ENCODE results near the gene DCAF17.
"Not testable (repeated sequence)": the region's sequence is repeated elsewhere in the genome, so short reads cannot be mapped to it uniquely, and the experiment has no call there.

DCAF17 gene

DNA sequence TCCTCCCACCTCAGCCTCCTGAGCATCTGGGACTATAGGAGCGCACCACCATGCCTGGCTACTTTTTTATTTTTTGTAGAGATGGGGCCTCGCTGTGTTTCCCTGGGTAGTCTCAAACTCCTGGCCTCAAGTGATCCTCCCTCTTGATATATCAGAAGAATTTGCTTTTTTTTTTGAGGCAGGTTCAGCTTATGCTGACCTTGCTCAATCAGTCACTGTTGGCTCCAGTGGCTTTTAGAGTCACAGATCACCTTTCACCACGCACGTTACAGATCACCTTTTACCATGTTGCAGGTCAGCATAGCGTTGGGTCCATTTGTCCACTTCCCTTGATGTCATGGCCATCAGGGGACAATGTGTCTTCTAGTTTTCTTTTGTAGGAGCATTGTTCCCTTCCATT, 36.1 kb downstream of the DCAF17 start:
- no peaks in the 10 kb centered on the region for H3K9me3 Mint-ChIP-seq
- no peak for ATAC-seq
- no peak overlapping the region for H3K4me3 Mint-ChIP-seq
- no peaks in the 10 kb centered on the region for H3K4me1 Mint-ChIP-seq
- H3K27me3 Mint-ChIP-seq, result no peaks in the 10 kb centered on the region
- H3K27ac Mint-ChIP-seq, result no peak overlapping the region
- peaks cover 63% of the 10 kb centered on the region for H3K36me3 Mint-ChIP-seq

DNA sequence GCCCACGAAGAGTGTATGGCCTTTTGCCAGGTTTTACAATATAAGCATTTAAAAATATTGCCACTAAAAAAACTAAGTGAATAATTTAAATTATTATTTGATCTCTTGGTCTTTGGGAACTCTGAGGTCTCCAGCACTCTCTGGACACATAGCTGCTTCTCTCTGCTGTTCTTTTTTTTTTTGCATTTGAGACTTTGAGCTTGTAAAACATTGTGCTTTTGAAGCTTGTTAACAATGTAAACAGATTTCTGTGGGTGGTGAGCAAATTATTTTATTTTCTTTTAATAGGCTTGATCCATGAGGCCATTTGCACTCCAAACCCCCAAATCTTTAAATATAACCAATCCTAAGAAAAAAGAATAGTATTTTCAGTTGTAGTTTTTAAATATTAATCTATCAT, 42.0 kb downstream of the DCAF17 start:
- Mint-ChIP-seq H3K36me3 (peaks cover 67% of the 10 kb centered on the region), H3K4me1 (no peaks in the 10 kb centered on the region), H3K4me3 (no peak overlapping the region), H3K9me3 (no peaks in the 10 kb centered on the region), H3K27ac (no peak overlapping the region), H3K27me3 (no peaks in the 10 kb centered on the region)
- ATAC-seq, result no peak

- no peaks in the 10 kb centered on the region for H3K4me1 Mint-ChIP-seq
- ATAC-seq, result no peak
- no peak overlapping the region for H3K4me3 Mint-ChIP-seq
- H3K36me3 Mint-ChIP-seq, result peaks cover 71% of the 10 kb centered on the region
- no peaks in the 10 kb centered on the region for H3K9me3 Mint-ChIP-seq
- no peaks in the 10 kb centered on the region for H3K27me3 Mint-ChIP-seq
- no peak overlapping the region for H3K27ac Mint-ChIP-seq
Measured at GRCh38 chr2:171478345-171478744, 44.3 kb downstream of the DCAF17 start.

DNA sequence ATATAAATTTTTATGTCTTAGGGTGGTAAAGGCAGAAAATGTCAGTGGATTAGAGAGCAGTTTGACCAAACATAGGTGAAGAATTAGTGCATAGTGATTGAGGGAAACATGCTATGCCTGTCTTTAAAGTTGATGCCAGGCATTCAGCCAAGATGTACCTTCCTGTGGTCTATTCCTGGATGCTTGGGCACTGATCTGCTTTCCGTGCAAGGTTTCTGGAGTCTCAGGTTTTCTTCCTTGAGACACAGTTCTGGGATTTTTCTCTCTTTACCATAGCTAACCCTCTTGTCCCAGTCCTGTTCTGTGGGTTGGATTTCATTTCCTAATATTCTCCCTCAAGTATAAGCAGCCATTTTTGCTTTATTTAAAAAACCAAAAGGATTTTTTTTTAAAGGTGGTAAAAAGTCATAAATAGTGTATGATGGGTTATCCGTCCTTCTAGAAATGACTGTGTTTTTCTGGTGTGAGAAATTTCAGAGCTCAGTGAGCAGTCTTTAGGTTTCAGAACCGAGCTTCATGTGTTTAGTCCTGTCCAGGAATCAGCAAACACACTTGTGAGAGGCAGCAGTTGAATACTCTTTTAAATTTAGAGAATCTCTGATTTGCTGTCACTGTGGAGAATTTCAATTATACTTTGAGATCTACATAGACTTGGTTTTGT, 45.3 kb downstream of the DCAF17 start:
- Mint-ChIP-seq H3K9me3 (no peaks in the 10 kb centered on the region), H3K27me3 (no peaks in the 10 kb centered on the region), H3K27ac (no peak overlapping the region), H3K36me3 (peaks cover 63% of the 10 kb centered on the region), H3K4me3 (no peak overlapping the region), H3K4me1 (no peaks in the 10 kb centered on the region)
- no peak for ATAC-seq

- Mint-ChIP-seq H3K27ac (no peak overlapping the region), H3K4me1 (no peaks in the 10 kb centered on the region), H3K27me3 (no peaks in the 10 kb centered on the region), H3K9me3 (no peaks in the 10 kb centered on the region), H3K36me3 (peaks cover 61% of the 10 kb centered on the region), H3K4me3 (no peak overlapping the region)
- no peak for ATAC-seq
Measured at GRCh38 chr2:171480908-171481307, 46.9 kb downstream of the DCAF17 start.

- Mint-ChIP-seq H3K27me3 (no peaks in the 10 kb centered on the region), H3K4me1 (no peaks in the 10 kb centered on the region), H3K9me3 (no peaks in the 10 kb centered on the region), H3K4me3 (no peak overlapping the region), H3K36me3 (peaks cover 71% of the 10 kb centered on the region), H3K27ac (no peak overlapping the region)
- no peak for ATAC-seq
Measured at GRCh38 chr2:171482308-171482707, 48.3 kb downstream of the DCAF17 start.

DNA sequence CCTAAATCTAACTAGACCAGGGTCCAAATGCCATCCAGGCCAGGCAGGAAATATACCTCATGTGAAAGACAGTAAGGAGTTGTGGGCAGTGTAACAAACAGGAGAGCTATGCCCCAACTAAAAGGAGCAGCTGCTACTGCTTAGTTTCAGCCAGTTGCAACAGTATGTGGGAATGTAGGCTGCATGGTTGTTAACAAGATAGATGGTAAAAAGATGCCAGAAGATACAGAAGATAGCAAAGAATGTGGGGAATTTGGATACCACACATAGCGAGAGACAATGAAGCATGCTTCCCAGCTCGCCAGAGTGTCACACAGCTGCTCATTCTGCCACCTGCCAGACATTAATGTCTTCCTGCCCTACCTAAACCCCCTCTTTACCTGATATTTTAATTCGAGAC, 48.9 kb downstream of the DCAF17 start:
- no peak for ATAC-seq
- Mint-ChIP-seq H3K36me3 (peaks cover 70% of the 10 kb centered on the region), H3K4me3 (no peak overlapping the region), H3K27me3 (no peaks in the 10 kb centered on the region), H3K27ac (no peak overlapping the region), H3K9me3 (no peaks in the 10 kb centered on the region), H3K4me1 (no peaks in the 10 kb centered on the region)

GRCh38 chr2:171483793-171484192, 49.8 kb downstream of the DCAF17 start:
- Mint-ChIP-seq H3K27ac (no peak overlapping the region), H3K27me3 (no peaks in the 10 kb centered on the region), H3K4me1 (no peaks in the 10 kb centered on the region), H3K4me3 (no peak overlapping the region), H3K36me3 (peaks cover 71% of the 10 kb centered on the region), H3K9me3 (no peaks in the 10 kb centered on the region)
- ATAC-seq, result no peak

GRCh38 chr2:171485116-171485515, 51.1 kb downstream of the DCAF17 start:
- H3K9me3 Mint-ChIP-seq, result no peaks in the 10 kb centered on the region
- peaks cover 63% of the 10 kb centered on the region for H3K36me3 Mint-ChIP-seq
- ATAC-seq, result no peak
- no peak overlapping the region for H3K27ac Mint-ChIP-seq
- H3K27me3 Mint-ChIP-seq, result no peaks in the 10 kb centered on the region
- no peaks in the 10 kb centered on the region for H3K4me1 Mint-ChIP-seq
- H3K4me3 Mint-ChIP-seq, result no peak overlapping the region

DNA sequence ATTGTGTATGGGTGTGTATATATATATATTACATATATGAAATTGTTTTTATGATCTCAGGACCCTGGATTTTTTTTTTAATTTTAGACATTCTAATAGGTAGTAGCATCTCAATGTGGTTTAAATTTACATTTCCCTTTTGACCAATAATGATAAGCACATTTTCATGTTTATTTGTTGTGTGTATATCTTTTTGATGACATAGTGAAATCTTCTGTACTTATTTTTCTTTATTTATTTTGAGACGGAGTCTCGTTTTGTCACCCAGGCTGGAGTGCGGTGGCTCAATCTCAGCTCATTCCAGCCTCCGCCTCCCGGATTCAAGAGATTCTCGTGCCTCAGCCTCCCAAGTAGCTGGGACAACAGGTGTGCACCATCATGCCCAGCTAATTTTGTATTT, 53.2 kb downstream of the DCAF17 start:
- Mint-ChIP-seq H3K27ac (no peak overlapping the region), H3K36me3 (peaks cover 59% of the 10 kb centered on the region), H3K9me3 (no peaks in the 10 kb centered on the region), H3K27me3 (no peaks in the 10 kb centered on the region), H3K4me3 (no peak overlapping the region), H3K4me1 (no peaks in the 10 kb centered on the region)
- no peak for ATAC-seq

GRCh38 chr2:171487803-171488259, 53.8 kb downstream of the DCAF17 start:
- Mint-ChIP-seq H3K9me3 (no peaks in the 10 kb centered on the region), H3K27ac (no peak overlapping the region), H3K4me1 (no peaks in the 10 kb centered on the region), H3K27me3 (no peaks in the 10 kb centered on the region), H3K4me3 (no peak overlapping the region), H3K36me3 (peaks cover 52% of the 10 kb centered on the region)
- ATAC-seq, result no peak

GRCh38 chr2:171490577-171490976, 56.6 kb downstream of the DCAF17 start:
- no peaks in the 10 kb centered on the region for H3K27me3 Mint-ChIP-seq
- no peak for ATAC-seq
- H3K27ac Mint-ChIP-seq, result no peak overlapping the region
- peaks cover 3% of the 10 kb centered on the region for H3K9me3 Mint-ChIP-seq
- no peaks in the 10 kb centered on the region for H3K4me1 Mint-ChIP-seq
- H3K36me3 Mint-ChIP-seq, result peaks cover 37% of the 10 kb centered on the region
- no peak overlapping the region for H3K4me3 Mint-ChIP-seq

GRCh38 chr2:171491292-171491691, 57.3 kb downstream of the DCAF17 start:
- H3K27me3 Mint-ChIP-seq, result no peaks in the 10 kb centered on the region
- peaks cover 3% of the 10 kb centered on the region for H3K9me3 Mint-ChIP-seq
- H3K36me3 Mint-ChIP-seq, result peaks cover 36% of the 10 kb centered on the region
- ATAC-seq, result no peak
- H3K4me1 Mint-ChIP-seq, result no peaks in the 10 kb centered on the region
- H3K4me3 Mint-ChIP-seq, result no peak overlapping the region
- no peak overlapping the region for H3K27ac Mint-ChIP-seq

DNA sequence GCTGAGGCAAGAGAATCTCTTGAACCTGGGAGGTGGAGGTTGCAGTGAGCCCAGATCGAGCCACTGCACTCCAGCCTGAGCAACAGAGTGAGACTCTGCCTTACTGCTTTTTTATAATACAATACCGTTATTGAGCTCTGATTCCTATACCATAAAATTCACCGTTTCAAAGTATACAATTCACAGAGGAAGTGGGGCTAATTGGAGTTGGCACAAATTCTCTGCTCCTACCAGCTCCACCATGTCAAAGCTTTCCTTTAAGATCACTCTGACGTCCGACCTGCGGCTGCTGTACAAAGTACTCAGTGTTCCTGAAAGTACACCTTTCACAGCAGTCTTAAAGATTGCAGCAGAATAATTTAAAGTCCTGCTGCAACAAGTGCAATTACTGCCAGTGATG, 58.6 kb downstream of the DCAF17 start:
- Mint-ChIP-seq H3K9me3 (peaks cover 6% of the 10 kb centered on the region), H3K36me3 (peaks cover 36% of the 10 kb centered on the region), H3K4me3 (no peak overlapping the region), H3K27ac (no peak overlapping the region), H3K27me3 (no peaks in the 10 kb centered on the region), H3K4me1 (no peaks in the 10 kb centered on the region)
- ATAC-seq, result no peak

DNA sequence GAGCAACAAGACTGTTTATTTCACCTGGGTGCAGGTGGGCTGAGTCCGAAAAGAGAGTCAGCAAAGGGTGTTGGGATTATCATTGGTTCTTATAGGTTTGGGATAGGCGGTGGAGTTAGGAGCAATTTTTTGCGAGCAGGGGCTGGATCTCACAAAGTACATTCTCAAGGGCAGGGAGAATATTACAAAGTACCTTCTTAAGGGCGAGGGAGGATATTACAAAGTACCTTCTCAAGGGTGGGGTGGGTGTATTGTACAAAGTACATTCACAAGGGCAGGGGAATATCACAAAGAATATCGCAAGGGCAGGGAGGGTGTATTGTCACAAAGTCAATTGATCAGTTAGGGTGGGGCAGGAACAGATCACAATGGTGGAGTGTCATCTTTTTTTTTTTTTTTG, 63.6 kb downstream of the DCAF17 start:
- H3K9me3 Mint-ChIP-seq, H3K4me3 Mint-ChIP-seq, ATAC-seq, H3K27ac Mint-ChIP-seq, H3K4me1 Mint-ChIP-seq, H3K27me3 Mint-ChIP-seq: not testable (repeated sequence)
- peaks cover 14% of the 10 kb centered on the region for H3K36me3 Mint-ChIP-seq

DNA sequence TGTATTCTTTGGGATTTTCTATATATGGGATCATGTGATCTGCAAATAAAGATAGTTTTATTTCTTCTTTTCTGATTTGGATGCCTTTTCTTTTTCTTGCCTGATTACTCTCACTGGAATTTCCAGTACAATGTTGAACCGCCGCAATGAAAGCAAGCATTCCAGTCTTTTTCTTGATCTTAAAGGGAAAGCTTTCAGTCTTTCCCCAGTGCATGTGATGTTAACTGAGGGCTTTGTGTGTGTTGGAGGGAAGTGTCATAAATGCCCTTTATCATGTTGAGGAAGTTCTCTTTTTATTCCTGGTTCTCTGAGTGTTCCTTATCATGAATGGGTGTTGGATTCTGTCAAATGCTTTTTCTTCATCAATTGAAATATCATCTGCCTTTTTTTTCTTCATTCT, 71.3 kb downstream of the DCAF17 start:
- Mint-ChIP-seq H3K27ac (no peak overlapping the region), H3K4me1 (peaks cover 7% of the 10 kb centered on the region), H3K9me3 (no peaks in the 10 kb centered on the region), H3K36me3 (no peaks in the 10 kb centered on the region), H3K27me3 (no peaks in the 10 kb centered on the region), H3K4me3 (no peak overlapping the region)
- ATAC-seq, result no peak
